HG02870 (cell line): ENCODE measurements around the gene UVRAG.

ENCODE experiments used
- ATAC-seq: cut with Tn5 transposase; IDR thresholded peaks from one replicate; pipeline ENCODE4 v1.9.1; 2021; ENCODE audit warnings: mild to moderate bottlenecking, moderate library complexity; ENCODE audit not compliant: unreplicated experiment

The UVRAG gene

DNA sequence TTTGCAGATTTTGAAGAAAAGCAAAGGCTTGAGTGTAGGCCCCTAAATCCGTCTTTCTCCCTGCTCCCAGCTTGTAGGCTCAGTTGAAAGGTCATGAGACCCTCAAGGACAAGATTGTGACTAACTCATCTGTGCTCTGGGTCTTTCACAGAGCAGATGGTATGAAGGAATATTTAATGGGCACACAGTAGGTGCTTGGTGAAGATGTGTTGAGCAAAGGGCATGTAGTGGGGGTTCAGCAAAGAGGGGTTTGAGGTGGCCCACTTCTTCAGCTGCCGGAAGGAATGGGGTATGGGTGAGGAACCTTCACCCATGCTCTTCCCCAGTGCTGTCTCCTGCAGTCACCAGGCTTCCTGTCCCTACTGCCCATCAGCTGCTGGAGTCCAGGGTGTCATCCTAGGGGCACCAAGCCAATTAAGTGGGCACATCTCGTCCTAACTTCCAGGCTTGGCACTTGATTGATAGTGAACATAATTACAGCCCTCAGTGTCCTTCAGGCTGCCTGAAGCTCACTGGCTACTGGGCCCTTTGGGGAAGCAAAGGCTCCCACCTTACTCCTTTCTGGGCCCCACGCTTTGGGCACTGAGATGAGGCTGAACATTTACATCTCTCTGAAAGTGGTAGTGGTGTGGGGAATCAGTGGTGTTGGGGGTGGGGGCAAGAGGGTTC lies 31.5 kb upstream of the UVRAG start:
- ATAC-seq: no peak

GRCh38 chr11:75784085-75784478 lies 30.9 kb upstream of the UVRAG start:
- ATAC-seq: no peak

- ATAC-seq: no peak
These were observed 30.5 kb upstream of the UVRAG start for GRCh38 chr11:75784506-75784905.

DNA sequence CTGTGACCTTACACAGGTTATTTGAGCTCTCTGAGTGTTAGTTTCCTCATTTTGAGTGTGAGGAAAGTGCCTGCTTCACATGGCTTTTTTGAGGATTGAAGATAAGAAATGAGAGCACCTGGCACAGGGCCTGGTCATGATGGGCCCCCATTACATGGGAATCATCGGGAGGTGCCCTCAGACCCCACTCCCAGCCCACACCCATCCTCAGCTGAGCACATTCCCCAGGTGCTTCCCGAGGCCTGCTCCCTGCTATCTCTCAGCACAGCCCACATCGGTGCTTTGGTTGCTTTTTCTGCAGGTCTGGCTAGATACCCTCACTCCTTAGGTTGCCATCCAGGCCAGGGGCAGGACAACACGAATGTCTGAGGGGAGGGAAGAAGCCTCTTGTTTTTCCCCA lies 29.8 kb upstream of the UVRAG start:
- ATAC-seq: no peak

GRCh38 chr11:75786101-75786736 lies 28.8 kb upstream of the UVRAG start:
- no peak for ATAC-seq

DNA sequence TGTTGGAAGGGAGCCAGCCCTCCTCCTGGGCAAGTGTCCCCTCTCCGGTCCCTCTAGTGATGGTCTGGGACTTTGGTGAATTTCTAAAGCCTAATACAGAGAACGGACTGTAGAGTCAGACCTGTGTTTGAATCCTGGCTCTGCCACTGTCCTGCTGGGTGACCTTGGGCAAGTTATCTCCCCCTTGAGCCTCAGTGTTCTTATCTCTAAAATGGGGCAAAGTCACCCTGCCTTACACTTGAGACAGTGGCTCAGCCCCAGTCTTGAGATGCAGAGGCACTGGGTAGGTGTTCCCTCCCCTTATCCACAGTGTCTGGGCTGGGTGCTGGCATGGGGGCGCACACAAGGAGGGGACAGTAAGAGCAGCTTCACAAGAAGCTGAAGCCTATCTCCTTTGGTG lies 25.5 kb upstream of the UVRAG start:
- ATAC-seq: no peak

- no peak for ATAC-seq
These were observed 24.0 kb upstream of the UVRAG start for GRCh38 chr11:75790986-75791385.

DNA sequence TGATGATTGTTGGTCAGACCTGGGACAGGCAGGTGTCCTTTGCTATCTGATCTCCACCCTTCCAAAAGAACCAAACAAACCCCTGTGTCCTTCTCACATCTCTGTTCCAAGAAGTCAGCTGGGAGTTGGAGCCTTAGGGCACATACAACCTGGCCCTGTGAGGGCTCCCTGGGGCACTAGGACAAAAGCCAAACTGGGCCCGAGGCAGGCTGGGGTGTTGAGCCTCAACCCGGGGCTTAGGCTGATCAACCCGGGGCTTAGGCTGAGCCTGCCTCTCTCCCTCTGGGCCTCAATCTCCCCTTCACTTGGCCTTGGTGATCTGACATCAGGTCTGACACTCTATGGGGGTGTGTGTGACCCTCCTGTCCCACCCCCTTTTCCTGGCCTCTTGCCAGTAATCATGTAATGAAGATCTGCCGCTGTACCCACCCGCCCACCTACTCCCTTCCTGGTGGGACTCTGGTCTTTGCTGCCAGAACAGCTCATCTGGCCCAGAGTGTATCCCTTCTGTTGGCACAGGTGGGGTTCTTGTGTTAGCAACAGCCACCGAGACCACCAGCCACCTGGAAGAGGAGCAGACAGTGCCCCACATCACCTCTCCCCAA lies 22.8 kb upstream of the UVRAG start:
- no peak for ATAC-seq

GRCh38 chr11:75792997-75793800 lies 21.8 kb upstream of the UVRAG start:
- ATAC-seq: no peak

- no peak for ATAC-seq
These were observed 21.0 kb upstream of the UVRAG start for GRCh38 chr11:75793966-75794365.

GRCh38 chr11:75795276-75796090 lies 19.5 kb upstream of the UVRAG start:
- ATAC-seq: no peak

GRCh38 chr11:75796091-75796435 lies 18.9 kb upstream of the UVRAG start:
- no peak for ATAC-seq

DNA sequence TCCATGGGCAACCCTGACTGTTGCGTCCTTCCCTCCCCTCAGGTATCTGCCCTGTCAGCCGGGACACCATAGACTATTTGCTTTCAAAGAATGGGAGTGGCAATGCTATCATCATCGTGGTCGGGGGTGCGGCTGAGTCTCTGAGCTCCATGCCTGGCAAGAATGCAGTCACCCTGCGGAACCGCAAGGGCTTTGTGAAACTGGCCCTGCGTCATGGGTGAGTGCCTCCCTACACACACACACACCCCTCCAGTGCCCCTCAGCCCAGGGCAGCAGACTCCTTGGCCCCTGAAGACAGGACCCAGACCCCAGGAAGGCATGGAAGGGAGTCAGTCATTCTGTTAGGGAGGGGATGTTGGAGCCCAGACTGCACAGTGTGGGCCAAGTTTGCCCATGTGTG lies 17.9 kb upstream of the UVRAG start:
- ATAC-seq: no peak

GRCh38 chr11:75797792-75798191 lies 17.2 kb upstream of the UVRAG start:
- no peak for ATAC-seq

DNA sequence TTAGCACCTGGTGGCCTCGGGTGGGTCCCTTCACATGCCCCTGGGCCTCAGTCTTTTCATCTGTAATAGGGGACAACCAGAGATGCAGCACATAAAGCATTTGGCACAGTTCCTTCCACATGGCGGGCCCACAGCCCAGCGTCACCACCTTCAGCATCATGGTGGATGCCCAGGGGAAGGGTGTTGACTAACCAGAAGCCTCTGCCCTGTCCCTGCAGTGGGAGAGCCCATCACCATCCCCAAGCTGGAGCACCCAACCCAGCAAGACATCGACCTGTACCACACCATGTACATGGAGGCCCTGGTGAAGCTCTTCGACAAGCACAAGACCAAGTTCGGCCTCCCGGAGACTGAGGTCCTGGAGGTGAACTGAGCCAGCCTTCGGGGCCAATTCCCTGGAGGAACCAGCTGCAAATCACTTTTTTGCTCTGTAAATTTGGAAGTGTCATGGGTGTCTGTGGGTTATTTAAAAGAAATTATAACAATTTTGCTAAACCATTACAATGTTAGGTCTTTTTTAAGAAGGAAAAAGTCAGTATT lies 14.8 kb upstream of the UVRAG start:
- ATAC-seq: no peak

- no peak for ATAC-seq
These were observed 14.2 kb upstream of the UVRAG start for GRCh38 chr11:75800728-75801361.

DNA sequence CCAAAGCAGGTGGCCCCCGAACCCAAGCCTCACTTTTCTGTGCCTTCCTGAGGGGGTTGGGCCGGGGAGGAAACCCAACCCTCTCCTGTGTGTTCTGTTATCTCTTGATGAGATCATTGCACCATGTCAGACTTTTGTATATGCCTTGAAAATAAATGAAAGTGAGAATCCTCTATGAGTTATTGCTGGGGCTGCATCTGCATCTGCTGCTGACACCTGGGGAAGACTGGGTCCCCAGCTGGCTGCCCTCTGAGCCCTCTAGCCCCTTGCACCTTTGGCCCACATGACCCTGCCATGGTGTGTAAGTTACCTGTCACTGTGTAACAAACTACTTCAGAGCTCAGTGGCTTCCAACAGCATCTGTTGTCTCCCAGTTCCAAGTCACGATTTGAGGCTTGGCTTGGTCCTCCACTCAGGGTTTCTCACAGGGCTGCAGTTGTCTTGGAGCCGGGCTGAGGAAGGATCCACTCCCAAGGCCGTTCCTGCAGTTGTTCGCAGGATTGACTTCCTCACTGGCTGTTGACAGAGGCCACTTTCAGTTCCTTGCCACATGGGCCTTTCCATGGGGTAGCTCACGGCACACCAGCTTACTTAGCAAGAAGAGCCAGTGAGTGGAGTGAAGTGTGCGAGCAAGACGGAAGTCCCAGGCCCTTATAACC lies 13.5 kb upstream of the UVRAG start:
- ATAC-seq: no peak

- ATAC-seq: no peak
These were observed 12.7 kb upstream of the UVRAG start for GRCh38 chr11:75802021-75802912.
